K562 (cell line): Measurements from ENCODE around the gene PATL1. TPM values are rescaled to one million over a fixed set of nuclear protein-coding genes. Genes with fewer than 3 reads are reported as not detected.
A peak's percentile ranks its signal among the peaks of the same experiment; 100 is the strongest.

Experiments used
- ATAC-seq: fragments of 200-7000 bp; cut with Tn5 transposase; 3 replicates; pipeline ENCODE4 v1.9.1; 2020; ENCODE audit warnings: moderate library complexity
- BruUV-seq: library from RNA; stranded (reverse); fragments of 400-500 nt; replicated peaks from 2 replicates; lab custom pipeline; 2021; lab: Mats Ljungman, UMichigan
- CTCF ChIA-PET: fragments of 300-600 bp; formaldehyde crosslinking; extraction: SDS; loops from one replicate; lab custom pipeline; 2021; ENCODE audit warnings: low intra/inter-chr PET ratio; lab: Yijun Ruan, JAX
- POLR2A ChIA-PET: fragments of 300-600, 350-650 bp; sonication (Branson Sonifier 250); formaldehyde crosslinking; extraction: SDS; loops from one replicate; lab custom pipeline; 2021; ENCODE audit warnings: antibody characterized with exemption, inconsistent platforms; lab: Yijun Ruan, JAX
- DNase-seq, 4 experiments: peaks; one replicate each; pipeline versions ENCODE4 v3.0.0 to v3.0.0-alpha.2; 2011 to 2018; ENCODE audit warnings: low spot score in 3 of 4, mixed read lengths in 3 of 4; ENCODE audit errors: extremely low read depth in 1 of 4
- FAIRE-seq: peaks from 2 replicates; lab custom pipeline; 2011; peaks lifted over from hg19 to GRCh38; lab: Jason Lieb, UNC
- H2AFZ ChIP-seq: 2 replicates; pipeline ENCODE4 v1.6.0; 2011; ENCODE audit warnings: low read depth, low read length, control low read depth, inconsistent platforms
- H3K27ac ChIP-seq: fragments of 200-600 bp; 3 replicates; pipeline ENCODE4 v1.8.0; 2011; ENCODE audit warnings: low read depth, mild to moderate bottlenecking, control low read depth, inconsistent platforms, low read length, moderate library complexity, mixed read lengths; ENCODE audit errors: extremely low read depth
- H3K27me3 ChIP-seq, 2 experiments: fragments of 300-600 bp in 1 of 2; 2 replicates in 1 of 2; 3 replicates in 1 of 2; pipeline versions ENCODE4 v1.6.0 to v1.8.0; 2011; ENCODE audit warnings: inconsistent platforms in 2 of 2, low read length in 2 of 2, mild to moderate bottlenecking in 1 of 2, mixed read lengths in 1 of 2, moderate library complexity in 1 of 2; ENCODE audit not compliant: control insufficient read depth in 2 of 2, insufficient read depth in 2 of 2
- H3K36me3 ChIP-seq: fragments of 300-600 bp; 3 replicates; pipeline ENCODE4 v1.8.0; 2011; ENCODE audit warnings: mild to moderate bottlenecking, low read length, inconsistent platforms; ENCODE audit not compliant: control insufficient read depth, insufficient read depth
- H3K4me1 ChIP-seq, 2 experiments: fragments of 200-600 bp in 1 of 2; replicated peaks in 1 of 2; 2 replicates in 1 of 2; 3 replicates in 1 of 2; pipeline versions ENCODE4 v1.5.1 to v1.8.0; 2011; ENCODE audit warnings: inconsistent platforms in 2 of 2, low read length in 2 of 2, mild to moderate bottlenecking in 1 of 2, mixed read lengths in 1 of 2, moderate library complexity in 1 of 2; ENCODE audit not compliant: control insufficient read depth in 2 of 2, insufficient read depth in 2 of 2
- H3K4me2 ChIP-seq: 2 replicates; pipeline ENCODE4 v1.6.1; 2011; ENCODE audit warnings: low read length, control low read depth, inconsistent platforms, mixed read lengths; ENCODE audit not compliant: insufficient read depth
- H3K4me3 ChIP-seq: fragments of 200-600 bp; sonication (generic), shearing (Covaris generic); 2 replicates; pipeline ENCODE4 v1.5.1; 2016; ENCODE audit warnings: control low read depth, inconsistent platforms
- H3K79me2 ChIP-seq: fragments of 200-600 bp; 3 replicates; pipeline ENCODE4 v1.8.0; 2011; ENCODE audit warnings: low read length, inconsistent platforms; ENCODE audit not compliant: control insufficient read depth, insufficient read depth
- H3K9ac ChIP-seq, 2 experiments: 2 replicates each; pipeline versions ENCODE4 v1.6.0 to v1.6.1; 2011; ENCODE audit warnings: low read depth in 2 of 2, low read length in 2 of 2, control low read depth in 1 of 2, inconsistent platforms in 1 of 2, mild to moderate bottlenecking in 1 of 2, mixed read lengths in 1 of 2; ENCODE audit not compliant: insufficient read depth in 1 of 2
- H3K9me1 ChIP-seq: one replicate; pipeline ENCODE4 v1.6.0; 2011; ENCODE audit warnings: inconsistent platforms, mild to moderate bottlenecking, low read length, moderate library complexity; ENCODE audit not compliant: control insufficient read depth, insufficient read depth
- H3K9me3 ChIP-seq: replicated peaks from 2 replicates; pipeline ENCODE4 v1.5.1; 2011; ENCODE audit warnings: low read depth, low read length, inconsistent platforms; ENCODE audit not compliant: control insufficient read depth, insufficient read depth
- H4K20me1 ChIP-seq: replicated peaks from 2 replicates; pipeline ENCODE4 v1.6.1; 2011; ENCODE audit warnings: low read length, inconsistent platforms, mixed read lengths; ENCODE audit not compliant: control insufficient read depth, insufficient read depth
- CCAR2 ChIP-seq: fragments of 200-400 bp; formaldehyde crosslinking; IDR thresholded peaks from 2 replicates; pipeline ENCODE4 v1.6.1; 2017; ENCODE audit warnings: mild to moderate bottlenecking, low read depth, low read length
- EGR1 ChIP-seq: fragments of 450-650 bp; conservative IDR thresholded peaks from 2 replicates; pipeline ENCODE4 v1.6.1; 2017; ENCODE audit warnings: mild to moderate bottlenecking
- ETV1 ChIP-seq: fragments of 450-650 bp; conservative IDR thresholded peaks from 2 replicates; pipeline ENCODE4 v1.6.1; 2016; ENCODE audit warnings: missing genetic modification characterization, control low read depth, low read depth, missing compliant biosample characterization
- LARP7 ChIP-seq: fragments of 450-650 bp; IDR thresholded peaks from 2 replicates; pipeline ENCODE4 v1.6.1; 2016
- MCM7 ChIP-seq, 2 experiments: fragments of 450-650 bp; IDR thresholded peaks; 2 replicates each; pipeline ENCODE4 v1.6.1; 2016 to 2018
- PML ChIP-seq: IDR thresholded peaks from 2 replicates; pipeline ENCODE4 v1.6.1; 2012; ENCODE audit warnings: low read length, inconsistent platforms
- RBM25 ChIP-seq: fragments of 200-400 bp; formaldehyde crosslinking; IDR thresholded peaks from 2 replicates; pipeline ENCODE4 v1.6.1; 2018; ENCODE audit warnings: low read length, low read depth, moderate library complexity; ENCODE audit not compliant: severe bottlenecking
- TAF15 ChIP-seq: fragments of 200-400 bp; formaldehyde crosslinking; IDR thresholded peaks from 2 replicates; pipeline ENCODE4 v1.6.1; 2017; ENCODE audit warnings: mild to moderate bottlenecking, low read depth, low read length, moderate library complexity
- TEAD4 ChIP-seq, 2 experiments: sonication (generic) in 1 of 2; formaldehyde crosslinking in 1 of 2; IDR thresholded peaks; 2 replicates each; pipeline versions ENCODE4 v1.6.1 to v1.8.0; 2012 to 2022; ENCODE audit warnings: borderline replicate concordance in 1 of 2, inconsistent platforms in 1 of 2, low read length in 1 of 2, mild to moderate bottlenecking in 1 of 2, missing genetic modification reagents in 1 of 2
- ZFP30 ChIP-seq: fragments of 250-450 bp; sonication (Bioruptor Pico); IDR thresholded peaks from 2 replicates; pipeline ENCODE4 v1.8.0; 2022; ENCODE audit warnings: moderate library complexity, mild to moderate bottlenecking, inconsistent platforms, borderline replicate concordance
- ZFP36 ChIP-seq: fragments of 150-350 bp; IDR thresholded peaks from 2 replicates; pipeline ENCODE4 v1.6.1; 2018; ENCODE audit warnings: low read length, low read depth; ENCODE audit not compliant: partially characterized antibody
- ZNF121 ChIP-seq: sonication (generic); formaldehyde crosslinking; conservative IDR thresholded peaks from 2 replicates; pipeline ENCODE4 v1.8.0; 2022; ENCODE audit warnings: missing genetic modification reagents
- ZNF133 ChIP-seq: fragments of 250-450 bp; sonication (Bioruptor Pico); IDR thresholded peaks from 2 replicates; pipeline ENCODE4 v1.4.0; 2020; ENCODE audit warnings: mild to moderate bottlenecking
- ZNF224 ChIP-seq: sonication (generic); formaldehyde crosslinking; IDR thresholded peaks from 2 replicates; pipeline ENCODE4 v1.8.0; 2022; ENCODE audit warnings: mild to moderate bottlenecking, missing genetic modification reagents
- ZNF696 ChIP-seq: fragments of 250-450 bp; sonication (Bioruptor Pico); conservative IDR thresholded peaks from 2 replicates; pipeline ENCODE4 v1.4.0; 2020; ENCODE audit warnings: mild to moderate bottlenecking, moderate library complexity
- WGBS: fragments of 100-300 bp; shearing (Covaris generic); methylation state at CpG from one replicate; pipeline ENCODE4 v1.1.6; 2016; ENCODE audit warnings: low coverage, mixed read lengths; ENCODE audit not compliant: insufficient coverage; ENCODE audit errors: missing lambda C conversion rate; 5-methylcytosine and 5-hydroxymethylcytosine counted together
- in situ Hi-C: fragments of 300-500 bp; cut with MboI; formaldehyde crosslinking; loops from 4 replicates; pipeline ENCODE4 v1.15.0; 2018; ENCODE audit warnings: inconsistent platforms, mixed read lengths
- intact Hi-C: fragments of 100-400 bp; cut with micrococcal nuclease; formaldehyde crosslinking; loops from 2 replicates; pipeline ENCODE4 v1.14.2; 2022
- polyA plus RNA-seq, 8 experiments: library from polyadenylated mRNA; depleted of rRNA in 4 of 8; stranded (reverse) in 5 of 8; unstranded in 3 of 8; fragments of >200 nt; fragmentation: Nextera tagmentation in 2 of 8; fragmentation: Illumina TruSeq in 1 of 8; extraction: Ambion mirVana in 2 of 8; extraction: Trizol in 1 of 8; gene quantifications; 2 replicates each; pipeline versions ENCODE4 v1.2.1 to v1.2.3, GENCODE V29; 2011 to 2014; ENCODE audit warnings: inconsistent platforms in 1 of 8, missing spikeins in 1 of 8
- total RNA-seq, 7 experiments: library from RNA; depleted of rRNA in 6 of 7; stranded (reverse); fragments of >200 nt in 6 of 7; fragmentation: Illumina TruSeq in 2 of 7; extraction: Trizol in 2 of 7; gene quantifications; 2 replicates each; pipeline versions ENCODE4 v1.2.1 to v1.2.3, GENCODE V29; 2011 to 2021; ENCODE audit warnings: low replicate concordance in 1 of 7
- TF ChIP-seq, protein P1 (sequence below): fragments of 450-650 bp; formaldehyde crosslinking; IDR thresholded peaks from 2 replicates; pipeline ENCODE4 v1.4.0; 2020; ENCODE audit warnings: mild to moderate bottlenecking

The PATL1 gene
- total and polyA plus RNA-seq, 9 of the 15 experiments (the other 6 are each of a cell fraction or from before 2014, with no cell fraction given): 3.2 to 48.0 (median 16.4) TPM

DNA sequence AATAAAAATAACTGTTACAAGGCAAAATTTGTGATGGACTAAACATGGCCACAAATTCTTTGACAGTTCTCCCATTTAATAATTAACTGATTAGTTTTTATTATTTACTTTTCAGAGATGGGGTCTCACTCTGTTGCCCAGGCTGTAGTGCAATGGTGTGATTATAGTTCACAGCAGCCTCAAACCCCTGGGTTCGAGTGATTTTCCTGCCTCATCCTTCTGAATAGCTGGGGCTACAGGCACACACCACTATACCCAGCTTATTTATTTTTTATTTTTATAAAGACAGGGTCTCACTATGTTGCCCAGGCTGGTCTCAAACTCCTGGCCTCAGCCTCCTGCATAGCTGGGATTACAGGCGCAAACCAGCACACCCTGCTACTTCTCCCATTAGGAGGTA, 4.5 kb upstream of the PATL1 start:
- ATAC-seq (no peak), FAIRE-seq (no peak), DNase-seq (no peak)
- Histone ChIP-seq H3K4me3 (no peak overlapping the region), H3K4me2 (no peak overlapping the region), H3K9me1 (no peaks in the 10 kb centered on the region), H3K9me3 (no peaks in the 10 kb centered on the region), H3K36me3 (no peaks in the 10 kb centered on the region), H3K4me1 (peaks cover 8 to 11% of the 10 kb centered on the region in 2 experiments; a peak in 3 of 5 replicates), H4K20me1 (no peaks in the 10 kb centered on the region), H3K27me3 (no peaks in the 10 kb centered on the region), H3K79me2 (peaks cover 6% of the 10 kb centered on the region), H3K27ac (no peak overlapping the region), H3K9ac (no peak overlapping the region), H2AFZ (no peak overlapping the region)
- ChIA-PET POLR2A (interaction anchor here (1.0 to 1.6 kb wide), 2 partner anchors 17 to 19 kb away, joined by 3 to 5 read pairs; no protein-coding TSS in a partner anchor), CTCF (no interaction called here)
- intact Hi-C loops (no loop called here), in situ Hi-C loops (no loop called here)
- TF ChIP-seq ZNF224 (CRISPR knock-in tag) (no peak), RBM25 (peak; percentile 48), ZNF121 (peak; percentile 67)
- BruUV-seq: no TSS peak
- WGBS: 46% methylated on average over 2 of the region's 2 CpGs

DNA sequence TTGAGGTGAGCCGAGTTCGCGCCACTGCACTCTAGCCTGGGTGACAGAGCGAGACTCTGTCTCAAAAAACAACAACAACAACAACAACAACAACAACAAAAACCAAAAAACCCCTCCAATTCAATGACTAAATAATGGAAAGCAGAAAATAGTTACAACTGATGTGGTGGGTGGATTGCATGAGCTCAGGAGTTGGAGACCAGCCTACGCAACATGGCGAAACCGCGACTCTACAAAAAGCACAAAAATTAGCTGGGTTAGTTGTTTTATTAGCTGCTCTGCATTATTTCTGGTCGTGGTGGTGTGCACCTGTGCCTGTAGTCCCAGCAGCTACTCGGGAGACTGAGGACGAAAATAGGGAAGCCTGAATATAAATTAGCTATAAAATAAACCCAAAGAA, 2.6 kb upstream of the PATL1 start:
- Histone ChIP-seq H3K36me3 (peaks cover 11% of the 10 kb centered on the region; the same call in 2 of the 3 replicates), H3K4me3 (no peak overlapping the region), H2AFZ (no peak overlapping the region), H3K79me2 (peaks cover 24% of the 10 kb centered on the region), H3K9me1 (no peaks in the 10 kb centered on the region), H3K4me2 (no peak overlapping the region), H3K27me3 (no peaks in the 10 kb centered on the region), H3K9ac (no peak overlapping the region), H4K20me1 (no peaks in the 10 kb centered on the region), H3K9me3 (no peaks in the 10 kb centered on the region), H3K27ac (no peak overlapping the region), H3K4me1 (peaks cover 11 to 14% of the 10 kb centered on the region in 2 experiments; a peak in 3 of 5 replicates)
- POLR2A ChIA-PET: interaction anchor here (0.7 to 1.0 kb wide), 3 partner anchors 9 to 134 kb away, joined by 3 to 5 read pairs (median 5); no protein-coding TSS in a partner anchor
- FAIRE-seq (no peak), ATAC-seq (no peak), DNase-seq (no peak)
- no TSS peak for BruUV-seq
- in situ Hi-C loops (no loop called here), intact Hi-C loops (no loop called here)
- WGBS: 84% methylated on average over 11 of the region's 11 CpGs
- TF ChIP-seq ZFP36 (no peak), CCAR2 (no peak), ZFP30 (no peak), LARP7 (no peak), TEAD4 (IDR thresholded peaks at IDR 0.05; ENCODE audit: low read length) (no peak), TEAD4 (CRISPR knock-in tag; IDR thresholded peaks at IDR 0.05; ENCODE audit: borderline replicate concordance) (no peak), ZNF696 (CRISPR knock-in tag) (no peak), PML (no peak), EGR1 (no peak), ETV1 (tag) (no peak), ZNF133 (CRISPR knock-in tag) (no peak), TAF15 (no peak), MCM7 (IDR thresholded peaks at IDR 0.05) (no peak)
- TF ChIP-seq, protein P1, sequence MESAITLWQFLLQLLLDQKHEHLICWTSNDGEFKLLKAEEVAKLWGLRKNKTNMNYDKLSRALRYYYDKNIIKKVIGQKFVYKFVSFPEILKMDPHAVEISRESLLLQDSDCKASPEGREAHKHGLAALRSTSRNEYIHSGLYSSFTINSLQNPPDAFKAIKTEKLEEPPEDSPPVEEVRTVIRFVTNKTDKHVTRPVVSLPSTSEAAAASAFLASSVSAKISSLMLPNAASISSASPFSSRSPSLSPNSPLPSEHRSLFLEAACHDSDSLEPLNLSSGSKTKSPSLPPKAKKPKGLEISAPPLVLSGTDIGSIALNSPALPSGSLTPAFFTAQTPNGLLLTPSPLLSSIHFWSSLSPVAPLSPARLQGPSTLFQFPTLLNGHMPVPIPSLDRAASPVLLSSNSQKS: no peak
- CTCF ChIA-PET: no interaction called here
